GM21360 (cell line): ENCODE results near the gene MAP3K4.

Experiments
- ATAC-seq: cut with Tn5 transposase; IDR thresholded peaks from one replicate; pipeline ENCODE4 v1.9.1; 2021; ENCODE audit warnings: mild to moderate bottlenecking, moderate library complexity; ENCODE audit not compliant: unreplicated experiment

MAP3K4 gene

GRCh38 chr6:161033667-161034066 is 42.1 kb downstream of the MAP3K4 start:
- ATAC-seq, result no peak

- ATAC-seq, result no peak
Measured at GRCh38 chr6:161035182-161035980, 43.8 kb downstream of the MAP3K4 start.

GRCh38 chr6:161035981-161036263 is 44.4 kb downstream of the MAP3K4 start:
- ATAC-seq, result no peak

- ATAC-seq, result no peak
Measured at GRCh38 chr6:161037873-161038228, 46.3 kb downstream of the MAP3K4 start.

- ATAC-seq, result peak; percentile 73
Measured at GRCh38 chr6:161038229-161039031, 46.9 kb downstream of the MAP3K4 start.

GRCh38 chr6:161041274-161041673 is 49.7 kb downstream of the MAP3K4 start:
- no peak for ATAC-seq

GRCh38 chr6:161044335-161044734 is 52.8 kb downstream of the MAP3K4 start:
- no peak for ATAC-seq

- no peak for ATAC-seq
Measured at GRCh38 chr6:161048641-161049040, 57.1 kb downstream of the MAP3K4 start.

- peak; percentile 55 for ATAC-seq
Measured at GRCh38 chr6:161050134-161050765, 58.7 kb downstream of the MAP3K4 start.

- ATAC-seq, result no peak
Measured at GRCh38 chr6:161053103-161053502, 61.5 kb downstream of the MAP3K4 start.

- no peak for ATAC-seq
Measured at GRCh38 chr6:161054876-161055275, 63.3 kb downstream of the MAP3K4 start.

GRCh38 chr6:161056451-161056850 is 64.9 kb downstream of the MAP3K4 start:
- ATAC-seq, result peak; percentile 69

- ATAC-seq, result no peak
Measured at GRCh38 chr6:161057103-161058091, 65.8 kb downstream of the MAP3K4 start.

- ATAC-seq, result no peak
Measured at GRCh38 chr6:161058741-161059140, 67.2 kb downstream of the MAP3K4 start.

GRCh38 chr6:161061576-161061975 is 70.0 kb downstream of the MAP3K4 start:
- no peak for ATAC-seq

GRCh38 chr6:161064915-161065314 is 73.3 kb downstream of the MAP3K4 start:
- no peak for ATAC-seq

GRCh38 chr6:161066511-161066910 is 74.9 kb downstream of the MAP3K4 start:
- ATAC-seq, result no peak

- ATAC-seq, result no peak
Measured at GRCh38 chr6:161067749-161068148, 76.2 kb downstream of the MAP3K4 start.

- ATAC-seq, result no peak
Measured at GRCh38 chr6:161068321-161068741, 76.8 kb downstream of the MAP3K4 start.

GRCh38 chr6:161073930-161074329 is 82.4 kb downstream of the MAP3K4 start:
- no peak for ATAC-seq
